Ascending aorta (tissue), 2 donors: ENCODE data around the gene ARHGAP11A. TPM values are rescaled to one million over a fixed set of nuclear protein-coding genes. Genes with fewer than 3 reads are reported as not detected.

Source experiments
- DNase-seq, 2 donors: peaks; one replicate each; pipeline ENCODE4 v3.0.0-alpha.2; 2019; ENCODE audit warnings: low spot score in 2 of 2
- H3K27ac ChIP-seq, 2 donors: fragments of 200-600 bp; sonication (generic); one replicate each; pipeline ENCODE4 v1.5.1; 2016 to 2017; ENCODE audit warnings: mild to moderate bottlenecking in 1 of 2
- H3K27me3 ChIP-seq: fragments of 200-600 bp; sonication (generic); one replicate; pipeline ENCODE4 v1.5.1; 2017
- H3K36me3 ChIP-seq, 2 donors: fragments of 200-600 bp; sonication (generic); one replicate each; pipeline ENCODE4 v1.5.1; 2016
- H3K4me1 ChIP-seq, 2 donors: fragments of 200-600 bp; sonication (generic); one replicate each; pipeline ENCODE4 v1.5.1; 2016 to 2017; ENCODE audit warnings: mild to moderate bottlenecking in 1 of 2
- H3K4me3 ChIP-seq, 2 donors: fragments of 200-600 bp; sonication (generic); one replicate each; pipeline ENCODE4 v1.5.1; 2016 to 2017; ENCODE audit warnings: mild to moderate bottlenecking in 1 of 2
- H3K9me3 ChIP-seq, 2 donors: fragments of 200-600 bp; sonication (generic); one replicate each; pipeline ENCODE4 v1.5.1; 2016
- CTCF ChIP-seq, 3 experiments: fragments of 200-600 bp in 2 of 3; fragments of 450-650 bp in 1 of 3; sonication (generic) in 2 of 3; IDR thresholded peaks; one replicate each; pipeline ENCODE4 v1.5.1; 2016 to 2019; ENCODE audit warnings: antibody characterized with exemption in 3 of 3, mild to moderate bottlenecking in 1 of 3, moderate library complexity in 1 of 3
- intact Hi-C: fragments of 100-400 bp; cut with DNase I; formaldehyde crosslinking; loops from one replicate; pipeline ENCODE4 v1.15.1; 2023
- total RNA-seq: library from RNA; depleted of rRNA; stranded (reverse); fragments of >200 nt; gene quantifications from one replicate; pipeline ENCODE4 v1.1.0, GENCODE V29; 2016

Gene ARHGAP11A
- total RNA-seq, 1 donor from 2014 or later, result not detected

GRCh38 chr15:32685576-32685975, 70.3 kb downstream of the ARHGAP11A start:
- Histone ChIP-seq H3K4me3 (no peak overlapping the region), H3K4me1 (peaks cover 0 to 5% of the 10 kb centered on the region in 2 donors), H3K9me3 (no peaks in the 10 kb centered on the region), H3K27me3 (no peaks in the 10 kb centered on the region), H3K36me3 (no peaks in the 10 kb centered on the region), H3K27ac (no peak overlapping the region)
- TF ChIP-seq CTCF (IDR thresholded peaks at IDR 0.05), result no peak
- intact Hi-C loops, result no loop called here
- DNase-seq, result no peak

DNA sequence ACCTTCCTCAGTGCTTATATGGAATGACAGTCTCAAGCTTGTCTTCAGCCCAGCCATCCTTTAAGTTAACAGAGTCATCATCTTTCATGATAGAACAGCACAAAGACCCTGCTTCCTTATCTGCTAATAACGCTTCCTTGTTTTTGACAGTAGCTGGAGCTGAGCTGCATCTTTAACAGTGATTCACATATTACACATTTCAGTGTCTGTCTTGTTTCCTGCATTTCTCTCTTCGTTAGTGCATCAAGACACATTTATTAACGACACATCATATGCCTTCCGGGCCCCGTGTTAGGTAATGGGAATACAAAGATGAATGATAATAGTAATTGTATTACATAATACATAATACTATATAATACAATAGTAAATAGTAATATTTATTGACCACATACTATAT, 72.3 kb downstream of the ARHGAP11A start:
- intact Hi-C loops, result no loop called here
- Histone ChIP-seq H3K27ac (no peak overlapping the region), H3K4me3 (no peak overlapping the region), H3K9me3 (no peaks in the 10 kb centered on the region), H3K27me3 (no peaks in the 10 kb centered on the region), H3K36me3 (no peaks in the 10 kb centered on the region), H3K4me1 (no peaks in the 10 kb centered on the region)
- no peak for DNase-seq
- TF ChIP-seq CTCF (IDR thresholded peaks at IDR 0.05), result no peak

DNA sequence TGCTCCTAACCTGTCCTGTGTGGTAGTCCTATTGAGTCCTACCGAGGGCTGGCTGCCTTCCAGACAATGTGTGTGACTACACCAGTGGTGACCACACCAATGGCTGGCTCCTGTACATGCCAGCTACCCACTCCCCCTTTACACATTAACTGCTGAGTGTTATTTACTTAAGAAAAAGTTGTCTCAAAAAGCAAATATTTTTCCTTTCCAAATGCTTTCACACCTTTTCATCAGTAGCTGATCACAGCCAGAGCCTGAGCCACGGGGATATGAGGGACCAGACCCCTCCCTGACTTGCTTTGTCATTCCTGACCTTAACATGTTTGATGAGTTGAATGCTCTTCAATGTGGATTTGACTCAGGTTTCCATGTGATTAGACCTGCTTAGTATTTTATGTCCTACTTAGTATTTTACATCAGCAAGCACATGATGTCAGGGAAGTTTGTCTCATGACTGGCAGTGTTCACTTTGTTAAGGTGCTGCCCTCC, 72.9 kb downstream of the ARHGAP11A start:
- DNase-seq, result no peak
- TF ChIP-seq CTCF (IDR thresholded peaks at IDR 0.05), result no peak
- Histone ChIP-seq H3K4me1 (no peaks in the 10 kb centered on the region), H3K27me3 (no peaks in the 10 kb centered on the region), H3K9me3 (no peaks in the 10 kb centered on the region), H3K4me3 (no peak overlapping the region), H3K27ac (no peak overlapping the region), H3K36me3 (no peaks in the 10 kb centered on the region)
- intact Hi-C loops, result no loop called here

Other genes starting within 250 kb of the ARHGAP11A start
- gene GOLGA8K, start 212.2 kb upstream of the ARHGAP11A start, total RNA-seq, result not detected
- gene GOLGA8O, start 159.9 kb upstream of the ARHGAP11A start, total RNA-seq, result not detected
- gene GOLGA8N, start 22.0 kb upstream of the ARHGAP11A start, total RNA-seq, result 20.6 TPM
- gene SCG5, start 26.2 kb downstream of the ARHGAP11A start, total RNA-seq, result not detected
- gene GREM1, start 102.5 kb downstream of the ARHGAP11A start, total RNA-seq, result not detected